Immature natural killer cell (primary cell): ENCODE data around the gene MRPL40. TPM values are rescaled to one million over a fixed set of nuclear protein-coding genes. Genes with fewer than 3 reads are reported as not detected.
"Not testable (repeated sequence)": the region's sequence is repeated elsewhere in the genome, so short reads cannot be mapped to it uniquely, and the experiment has no call there.

ENCODE experiments used
- DNase-seq, 3 donors: peaks; one replicate each; pipeline ENCODE4 v3.0.0; 2022; ENCODE audit warnings: mixed read lengths in 1 of 3
- H3K27ac Mint-ChIP-seq, 6 donors: one replicate each; pipeline ENCODE4 v1.8.0; 2020; ENCODE audit warnings: mixed read lengths in 6 of 6, mild to moderate bottlenecking in 5 of 6, inconsistent platforms in 4 of 6, moderate library complexity in 3 of 6
- H3K27me3 Mint-ChIP-seq, 3 donors: one replicate each; pipeline ENCODE4 v1.8.0; 2020 to 2021; ENCODE audit warnings: low read depth in 3 of 3, mild to moderate bottlenecking in 3 of 3, mixed read lengths in 3 of 3, moderate library complexity in 3 of 3, inconsistent platforms in 1 of 3
- H3K36me3 Mint-ChIP-seq, 3 donors: one replicate each; pipeline ENCODE4 v1.8.0; 2020; ENCODE audit warnings: mixed read lengths in 3 of 3, inconsistent platforms in 2 of 3, mild to moderate bottlenecking in 2 of 3
- H3K4me1 Mint-ChIP-seq, 2 donors: one replicate each; pipeline ENCODE4 v1.8.0; 2020; ENCODE audit warnings: inconsistent platforms in 2 of 2, mild to moderate bottlenecking in 2 of 2, mixed read lengths in 2 of 2, moderate library complexity in 1 of 2
- H3K4me3 Mint-ChIP-seq, 5 donors: one replicate each; pipeline ENCODE4 v1.8.0; 2020; ENCODE audit warnings: mild to moderate bottlenecking in 5 of 5, mixed read lengths in 5 of 5, inconsistent platforms in 3 of 5, moderate library complexity in 3 of 5
- H3K9me3 Mint-ChIP-seq, 6 donors: one replicate each; pipeline ENCODE4 v1.8.0; 2020; ENCODE audit warnings: mild to moderate bottlenecking in 6 of 6, mixed read lengths in 6 of 6, inconsistent platforms in 4 of 6, moderate library complexity in 3 of 6
- polyA plus RNA-seq, 3 donors: library from polyadenylated mRNA; unstranded; fragments of 300-500 nt; fragmentation: Illumina TruSeq; gene quantifications; one replicate each; pipeline ENCODE4 v1.2.3, GENCODE V29; 2021

Gene MRPL40
- polyA plus RNA-seq, 3 donors from 2014 or later = 64.7 to 85.1 (median 77.9) TPM

DNA sequence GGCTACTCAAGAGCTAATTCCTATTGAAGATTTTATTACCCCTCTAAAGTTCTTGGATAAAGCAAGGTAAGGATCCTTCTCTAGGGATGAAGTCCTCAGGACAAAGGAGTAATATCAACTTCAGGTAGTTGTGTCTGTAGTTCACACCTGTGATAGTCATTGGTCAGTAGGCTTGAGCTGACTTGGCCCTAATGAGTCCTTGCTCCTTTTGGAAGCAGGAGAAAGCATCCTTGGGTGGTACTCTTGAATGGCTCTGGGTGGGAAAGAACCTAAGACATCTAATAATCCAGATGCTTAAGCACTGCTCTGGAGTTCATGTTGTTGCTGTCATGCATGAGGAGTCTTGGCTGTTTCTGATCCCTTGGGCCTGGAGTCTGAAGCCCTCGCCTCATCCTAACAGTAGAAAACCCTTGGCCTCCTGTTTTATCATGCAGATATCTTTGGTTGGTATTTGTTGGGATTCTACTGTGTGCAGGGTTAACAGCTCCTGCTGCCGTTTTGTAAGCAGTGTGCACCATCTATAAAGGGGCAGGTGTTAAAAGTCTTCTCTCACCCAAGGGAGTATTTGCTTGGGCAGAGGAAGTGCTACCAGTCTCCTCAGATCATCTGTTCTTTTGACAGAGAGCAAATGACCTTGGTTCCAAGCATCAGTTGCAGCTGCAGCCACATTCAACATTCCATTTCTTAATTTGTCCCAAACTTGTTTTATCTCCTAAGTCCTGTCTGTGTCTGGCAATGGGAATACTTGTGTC, 2.7 kb downstream of the MRPL40 start:
- H3K4me3 Mint-ChIP-seq = peak overlapping the region in 2 of 5 donors; percentile 21 to 35
- peak overlapping the region in 5 of 6 donors; percentile 18 to 69 (median 46) for H3K27ac Mint-ChIP-seq
- H3K9me3 Mint-ChIP-seq = no peaks in the 10 kb centered on the region
- H3K27me3 Mint-ChIP-seq = peaks cover 10 to 20% (median 14%) of the 10 kb centered on the region in 3 donors
- peaks cover 24 to 28% of the 10 kb centered on the region in 2 donors for H3K4me1 Mint-ChIP-seq
- peaks cover 0 to 3% (median 0%) of the 10 kb centered on the region in 3 donors for H3K36me3 Mint-ChIP-seq
- DNase-seq = no peak

DNA sequence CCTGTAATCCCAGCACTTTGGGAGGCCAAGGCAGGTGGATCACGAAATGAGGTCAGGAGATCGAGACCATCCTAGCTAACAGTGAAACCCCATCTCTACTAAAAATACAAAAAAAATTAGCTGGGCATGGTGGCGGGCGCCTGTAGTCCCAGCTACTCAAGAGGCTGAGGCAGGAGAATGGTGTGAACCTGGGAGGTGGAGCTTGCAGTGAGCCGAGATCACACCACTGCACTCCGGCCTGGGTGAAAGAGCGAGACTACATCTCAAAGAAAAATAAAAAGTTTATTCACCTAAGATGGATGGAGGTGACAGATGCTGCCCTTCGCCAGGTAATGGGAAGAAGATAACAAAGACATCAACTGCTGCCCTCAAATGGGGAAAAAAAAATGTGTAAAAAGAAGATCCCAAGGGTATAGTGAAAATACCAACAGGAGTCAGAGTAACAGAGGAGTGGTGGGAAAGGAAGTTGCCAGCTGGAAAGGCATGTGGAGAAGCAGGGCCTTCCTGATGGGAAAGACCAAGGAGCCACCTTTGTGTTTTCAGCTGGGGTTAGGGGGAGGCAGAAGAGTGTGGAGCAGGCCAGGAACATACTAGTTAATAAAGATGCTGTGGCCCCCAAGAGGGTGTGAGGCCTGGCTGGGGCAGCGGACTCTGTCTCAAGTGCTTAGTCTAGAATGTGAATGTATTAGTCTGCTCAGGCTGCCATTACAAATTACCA, 4.3 kb downstream of the MRPL40 start:
- H3K27ac Mint-ChIP-seq = peak overlapping the region in 3 of 6 donors; percentile 8 to 25 (median 17)
- H3K9me3 Mint-ChIP-seq, H3K27me3 Mint-ChIP-seq, H3K36me3 Mint-ChIP-seq, DNase-seq, H3K4me3 Mint-ChIP-seq: not testable (repeated sequence)
- peaks cover 19 to 20% of the 10 kb centered on the region in 2 donors for H3K4me1 Mint-ChIP-seq

DNA sequence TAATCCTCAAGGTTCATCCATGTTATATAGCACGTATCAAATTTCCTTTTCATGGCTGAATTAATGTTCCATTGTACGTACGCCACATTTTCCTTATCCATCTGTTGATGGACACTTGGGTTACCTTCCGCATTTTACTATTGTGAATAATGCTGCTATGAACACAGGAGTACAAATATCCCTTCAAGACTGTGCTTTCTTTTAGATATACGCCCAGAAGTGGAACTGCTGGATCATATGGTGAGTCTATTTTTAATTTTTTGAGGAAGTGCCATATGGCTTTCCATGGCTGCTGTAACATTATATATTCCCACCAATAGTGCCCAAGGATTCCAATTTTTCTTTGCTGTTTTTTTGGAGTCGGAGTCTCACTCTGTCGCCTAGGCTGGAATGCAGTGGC, 6.0 kb downstream of the MRPL40 start:
- Mint-ChIP-seq H3K27ac (peak overlapping the region in 2 of 6 donors; percentile 9 to 20), H3K9me3 (no peaks in the 10 kb centered on the region), H3K36me3 (peaks cover 0 to 6% (median 0%) of the 10 kb centered on the region in 3 donors), H3K4me3 (no peak overlapping the region), H3K4me1 (peaks cover 16 to 17% of the 10 kb centered on the region in 2 donors), H3K27me3 (peaks cover 0 to 2% (median 0%) of the 10 kb centered on the region in 3 donors)
- DNase-seq = no peak

DNA sequence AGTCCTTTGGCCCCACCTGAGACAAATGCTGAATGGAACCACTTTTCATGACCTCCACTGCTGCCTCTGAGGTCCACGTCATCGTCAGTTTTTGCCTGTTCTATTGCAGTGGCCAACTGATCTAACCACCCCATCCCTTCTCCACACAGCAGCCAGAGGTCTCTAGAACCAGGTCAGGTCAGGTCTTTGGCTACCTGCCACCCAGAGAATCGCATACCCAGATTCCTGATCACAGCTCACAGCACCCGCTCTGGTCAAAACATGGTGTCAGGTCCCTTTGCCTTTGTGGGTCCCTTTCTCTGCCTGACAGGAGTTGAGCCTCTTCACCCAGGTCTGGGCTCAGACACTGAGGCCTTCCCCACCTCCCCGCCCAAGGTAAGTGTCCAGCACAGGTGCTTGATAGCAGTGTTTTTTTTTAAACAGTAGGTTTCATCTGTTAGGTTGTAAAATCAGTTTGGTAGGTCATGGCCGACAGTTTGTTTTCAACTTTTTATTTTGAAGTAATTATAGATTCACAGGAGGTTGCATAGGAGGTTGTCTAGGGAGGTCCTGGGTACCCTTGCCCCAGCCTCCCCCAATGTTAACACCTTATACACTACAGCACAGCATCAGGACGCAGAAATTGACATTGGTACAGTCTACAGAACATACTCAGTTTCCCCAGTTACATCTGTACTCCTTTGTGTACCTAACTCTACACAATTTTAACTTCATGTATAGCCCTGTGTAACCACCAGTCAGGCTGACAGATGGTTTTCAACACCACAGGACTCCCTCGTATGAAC, 8.3 kb downstream of the MRPL40 start:
- Mint-ChIP-seq H3K27ac (peak overlapping the region in 5 of 6 donors; percentile 9 to 64 (median 34)), H3K4me1 (peaks cover 30% of the 10 kb centered on the region in 2 donors), H3K36me3 (peaks cover 0 to 5% (median 0%) of the 10 kb centered on the region in 3 donors)

DNA sequence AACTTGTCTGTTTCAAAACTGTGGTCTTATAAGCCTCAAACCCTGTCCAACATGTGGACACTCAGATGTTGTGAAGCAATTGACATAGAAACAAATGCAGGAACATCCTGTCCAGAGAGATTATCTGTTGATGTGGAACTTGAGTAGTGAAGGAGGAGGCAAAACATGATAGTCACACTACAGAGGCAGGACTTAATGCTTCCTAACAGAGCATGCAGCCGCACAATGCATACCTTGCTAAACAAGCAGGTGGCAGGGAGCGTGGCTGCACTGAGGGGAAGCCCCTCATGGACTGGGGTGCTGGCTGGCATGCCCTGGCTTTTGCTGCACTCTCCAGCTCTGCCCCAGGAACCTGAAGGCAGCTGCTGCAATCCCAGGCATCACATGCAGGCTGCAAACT, 9.8 kb downstream of the MRPL40 start:
- peaks cover 0 to 5% (median 0%) of the 10 kb centered on the region in 3 donors for H3K36me3 Mint-ChIP-seq
- no peak for DNase-seq
- no peaks in the 10 kb centered on the region for H3K9me3 Mint-ChIP-seq
- peaks cover 0 to 2% (median 0%) of the 10 kb centered on the region in 3 donors for H3K27me3 Mint-ChIP-seq
- peak overlapping the region in 1 of 6 donors; percentile 39 for H3K27ac Mint-ChIP-seq
- H3K4me1 Mint-ChIP-seq = peaks cover 41 to 44% of the 10 kb centered on the region in 2 donors
- H3K4me3 Mint-ChIP-seq = no peak overlapping the region

More for the DNA sequence above, 8.3 kb downstream of the MRPL40 start:
- no peak overlapping the region for H3K4me3 Mint-ChIP-seq
- peaks cover 0 to 2% (median 0%) of the 10 kb centered on the region in 3 donors for H3K27me3 Mint-ChIP-seq
- no peak for DNase-seq
- no peaks in the 10 kb centered on the region for H3K9me3 Mint-ChIP-seq

- Mint-ChIP-seq H3K27me3 (peaks cover 0 to 6% (median 2%) of the 10 kb centered on the region in 3 donors), H3K4me3 (no peak overlapping the region), H3K36me3 (peaks cover 0 to 5% (median 0%) of the 10 kb centered on the region in 3 donors), H3K27ac (peak overlapping the region in 2 of 6 donors; percentile 28 to 39), H3K4me1 (peaks cover 47 to 58% of the 10 kb centered on the region in 2 donors), H3K9me3 (no peaks in the 10 kb centered on the region)
- no peak for DNase-seq
These were observed 11.3 kb downstream of the MRPL40 start for GRCh38 chr22:19443544-19444211.

DNA sequence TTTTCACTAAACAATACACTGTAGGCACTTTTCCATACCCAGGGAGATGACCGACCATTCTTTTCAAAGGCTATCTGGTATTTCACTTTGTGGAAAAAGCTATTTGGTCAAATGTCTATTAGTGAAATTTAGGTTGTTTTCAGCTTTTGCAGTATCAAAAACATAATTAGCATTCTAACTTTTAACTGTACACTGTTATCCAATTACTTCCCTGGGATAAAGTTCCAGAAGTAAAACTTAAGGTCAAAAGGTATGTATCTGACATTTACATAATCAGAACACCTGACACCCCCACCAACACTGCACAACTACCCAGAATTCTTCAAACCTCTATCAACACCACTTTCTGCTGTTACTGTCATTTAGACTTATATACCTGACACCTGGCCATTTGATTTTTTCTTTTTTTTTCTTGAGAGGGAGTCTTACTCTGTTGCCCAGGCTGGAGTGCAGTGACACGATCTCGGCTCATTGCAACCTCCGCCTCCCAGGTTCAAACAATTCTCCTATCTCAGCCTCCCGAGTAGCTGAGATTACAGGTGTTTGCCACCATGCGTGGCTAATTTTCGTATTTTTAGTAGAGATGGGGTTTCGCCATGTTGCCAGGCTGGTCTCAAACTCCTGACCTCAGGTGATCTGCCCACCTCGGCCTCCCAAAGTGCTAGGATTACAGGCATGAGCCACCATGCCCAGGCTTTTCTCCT, 13.1 kb downstream of the MRPL40 start:
- DNase-seq, H3K9me3 Mint-ChIP-seq, H3K36me3 Mint-ChIP-seq, H3K27me3 Mint-ChIP-seq: not testable (repeated sequence)
- peaks cover 46 to 59% of the 10 kb centered on the region in 2 donors for H3K4me1 Mint-ChIP-seq
- peak overlapping the region; percentile 15 to 65 (median 36) for H3K4me3 Mint-ChIP-seq
- peak overlapping the region; percentile 3 to 70 (median 43) for H3K27ac Mint-ChIP-seq

DNA sequence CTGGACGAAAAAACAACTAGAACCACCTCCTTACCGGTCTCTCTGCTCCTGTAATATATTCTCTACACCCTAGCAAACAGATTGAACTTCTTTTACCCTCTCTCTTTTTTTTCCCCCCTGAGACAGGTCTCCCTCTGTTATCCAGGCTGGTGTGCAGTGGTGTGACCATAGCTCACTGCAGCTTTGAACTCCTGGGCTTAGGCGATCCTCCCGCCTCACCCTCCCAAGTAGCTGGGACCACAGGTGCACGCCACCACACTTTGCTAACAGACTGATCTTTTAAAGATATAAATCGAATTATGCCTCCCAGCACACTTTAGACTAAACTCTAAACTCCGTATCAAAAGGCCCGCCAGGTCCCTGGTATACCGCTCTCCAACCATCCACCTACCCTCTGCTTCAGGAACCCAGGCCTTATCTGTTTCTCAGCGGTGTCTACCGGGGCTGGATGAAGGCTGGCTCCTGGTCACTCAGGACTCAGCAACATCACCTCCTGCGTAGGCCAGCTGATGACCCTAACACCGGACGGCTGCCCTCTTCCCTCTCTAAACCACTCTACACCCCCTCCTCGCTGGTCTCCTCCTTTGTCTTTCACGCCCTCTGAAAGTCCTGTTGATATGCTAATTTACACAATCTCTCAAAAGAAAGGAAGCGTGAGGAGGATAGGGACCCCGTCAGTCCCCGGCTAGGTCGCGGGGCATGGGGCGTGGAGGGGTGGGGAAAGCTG, 14.4 kb downstream of the MRPL40 start:
- peak overlapping the region; percentile 87 to 95 (median 93) for H3K4me3 Mint-ChIP-seq
- no peak for DNase-seq
- H3K27ac Mint-ChIP-seq = peak overlapping the region; percentile 87 to 96 (median 90)
- H3K9me3 Mint-ChIP-seq = no peaks in the 10 kb centered on the region
- H3K27me3 Mint-ChIP-seq = peaks cover 0 to 9% (median 0%) of the 10 kb centered on the region in 3 donors
- peaks cover 44 to 54% of the 10 kb centered on the region in 2 donors for H3K4me1 Mint-ChIP-seq
- H3K36me3 Mint-ChIP-seq = peaks cover 0 to 13% (median 0%) of the 10 kb centered on the region in 3 donors

- peak; percentile 88 to 90 (median 89) for DNase-seq
- peaks cover under 1 to 16% (median under 1%) of the 10 kb centered on the region in 3 donors for H3K36me3 Mint-ChIP-seq
- no peaks in the 10 kb centered on the region for H3K9me3 Mint-ChIP-seq
- H3K4me1 Mint-ChIP-seq = peaks cover 40 to 54% of the 10 kb centered on the region in 2 donors
- peak within 1 kb of the TSS; percentile 87 to 98 (median 96) for H3K27ac Mint-ChIP-seq
- peaks cover 0 to 9% (median 0%) of the 10 kb centered on the region in 3 donors for H3K27me3 Mint-ChIP-seq
- H3K4me3 Mint-ChIP-seq = peak within 1 kb of the TSS; percentile 87 to 98 (median 93)
These were observed 15.2 kb downstream of the MRPL40 start, which contains the start of gene C22orf39 for GRCh38 chr22:19447330-19448075. Gene C22orf39, minus strand, starts transcription at chr22:19447711. Its CDS starts 23 bp downstream, at chr22:19447688.

DNA sequence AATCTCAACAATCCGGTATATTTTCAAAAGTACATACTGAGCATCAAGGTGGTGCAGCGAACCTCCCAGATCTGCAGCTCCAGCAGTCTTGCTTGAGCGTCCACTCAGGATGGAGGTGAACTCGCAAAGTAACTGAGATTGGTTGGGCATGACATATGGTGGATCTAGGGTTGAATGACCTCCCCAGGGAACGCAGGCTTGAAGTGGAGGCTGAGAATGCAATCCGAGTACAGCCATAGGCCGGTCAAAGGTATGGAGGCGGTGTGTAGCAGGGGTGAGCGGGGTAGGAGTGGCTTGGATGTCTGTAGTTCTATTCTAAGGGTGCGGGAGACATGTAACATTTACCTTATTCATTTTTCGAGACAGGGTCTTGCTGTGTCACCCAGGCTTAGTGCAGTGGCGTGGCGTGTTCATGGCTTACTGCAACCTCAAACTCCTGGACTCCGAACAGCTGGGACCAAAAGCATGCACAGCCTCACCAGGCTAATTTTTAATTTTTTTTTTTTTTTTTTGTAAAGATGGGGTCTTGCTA, 15.8 kb downstream of the MRPL40 start:
- no peak for DNase-seq
- no peaks in the 10 kb centered on the region for H3K9me3 Mint-ChIP-seq
- peak overlapping the region; percentile 87 to 98 (median 96) for H3K27ac Mint-ChIP-seq
- peaks cover 0 to 9% (median 0%) of the 10 kb centered on the region in 3 donors for H3K27me3 Mint-ChIP-seq
- H3K4me3 Mint-ChIP-seq = peak overlapping the region; percentile 87 to 98 (median 93)
- peaks cover 4 to 14% (median 4%) of the 10 kb centered on the region in 3 donors for H3K36me3 Mint-ChIP-seq
- peaks cover 39 to 50% of the 10 kb centered on the region in 2 donors for H3K4me1 Mint-ChIP-seq
